ENCODE data around the gene TXNIP. TPM values are rescaled to one million over a fixed set of nuclear protein-coding genes. Genes with fewer than 3 reads are reported as not detected.
"Not testable (repeated sequence)": the region's sequence is repeated elsewhere in the genome, so short reads cannot be mapped to it uniquely, and the experiment has no call there.

The TXNIP gene
- polyA plus RNA-seq, 1 experiment: 212 TPM

DNA sequence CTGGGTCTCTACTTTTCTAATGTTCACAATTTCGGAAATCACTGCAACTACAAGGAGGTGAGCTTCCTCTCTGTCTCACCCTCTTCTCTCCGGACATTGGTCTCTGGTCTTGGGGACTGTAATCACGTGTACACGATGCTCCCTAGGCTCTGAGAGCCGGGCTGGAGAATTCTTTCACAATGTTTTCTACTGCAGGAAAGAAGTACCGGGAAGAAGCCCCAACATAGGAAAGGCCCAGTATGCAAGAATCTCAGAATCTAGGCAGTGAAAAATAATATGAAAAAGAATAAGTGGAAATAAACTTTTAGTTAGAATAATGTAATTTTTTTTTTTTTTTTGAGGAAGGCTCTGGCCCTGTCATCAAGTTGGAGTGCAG is 38.7 kb upstream of the TXNIP start:
- no peaks in the 10 kb centered on the region for H3K27me3 ChIP-seq (ENCODE audit: control insufficient read depth, insufficient read depth, low read length)
- ChIA-PET POLR2A (interaction anchor here (0.7 kb wide), 1 partner anchor 30 kb away, joined by 7 read pairs; no protein-coding TSS in a partner anchor), CTCF (interaction anchor here (0.7 to 1.6 kb wide), 5 partner anchors 14 to 119 kb away, joined by 3 to 10 read pairs (median 5); partner anchors contain the start of gene HJV)
- H3K4me3 ChIP-seq (ENCODE audit: low read depth, low read length): peak overlapping the region; percentile 5; the same call in 1 of the 2 replicates
- no peak for DNase-seq (ENCODE audit: low read depth)
- H3K36me3 ChIP-seq (ENCODE audit: control insufficient read depth, insufficient read depth, low read length): no peaks in the 10 kb centered on the region
- TF ChIP-seq, protein P1, sequence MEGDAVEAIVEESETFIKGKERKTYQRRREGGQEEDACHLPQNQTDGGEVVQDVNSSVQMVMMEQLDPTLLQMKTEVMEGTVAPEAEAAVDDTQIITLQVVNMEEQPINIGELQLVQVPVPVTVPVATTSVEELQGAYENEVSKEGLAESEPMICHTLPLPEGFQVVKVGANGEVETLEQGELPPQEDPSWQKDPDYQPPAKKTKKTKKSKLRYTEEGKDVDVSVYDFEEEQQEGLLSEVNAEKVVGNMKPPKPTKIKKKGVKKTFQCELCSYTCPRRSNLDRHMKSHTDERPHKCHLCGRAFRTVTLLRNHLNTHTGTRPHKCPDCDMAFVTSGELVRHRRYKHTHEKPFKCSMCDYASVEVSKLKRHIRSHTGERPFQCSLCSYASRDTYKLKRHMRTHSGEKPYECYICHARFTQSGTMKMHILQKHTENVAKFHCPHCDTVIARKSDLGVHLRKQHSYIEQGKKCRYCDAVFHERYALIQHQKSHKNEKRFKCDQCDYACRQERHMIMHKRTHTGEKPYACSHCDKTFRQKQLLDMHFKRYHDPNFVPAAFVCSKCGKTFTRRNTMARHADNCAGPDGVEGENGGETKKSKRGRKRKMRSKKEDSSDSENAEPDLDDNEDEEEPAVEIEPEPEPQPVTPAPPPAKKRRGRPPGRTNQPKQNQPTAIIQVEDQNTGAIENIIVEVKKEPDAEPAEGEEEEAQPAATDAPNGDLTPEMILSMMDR (IDR thresholded peaks at IDR 0.05; ENCODE audit: insufficient read depth, low read depth, low read length): no peak

DNA sequence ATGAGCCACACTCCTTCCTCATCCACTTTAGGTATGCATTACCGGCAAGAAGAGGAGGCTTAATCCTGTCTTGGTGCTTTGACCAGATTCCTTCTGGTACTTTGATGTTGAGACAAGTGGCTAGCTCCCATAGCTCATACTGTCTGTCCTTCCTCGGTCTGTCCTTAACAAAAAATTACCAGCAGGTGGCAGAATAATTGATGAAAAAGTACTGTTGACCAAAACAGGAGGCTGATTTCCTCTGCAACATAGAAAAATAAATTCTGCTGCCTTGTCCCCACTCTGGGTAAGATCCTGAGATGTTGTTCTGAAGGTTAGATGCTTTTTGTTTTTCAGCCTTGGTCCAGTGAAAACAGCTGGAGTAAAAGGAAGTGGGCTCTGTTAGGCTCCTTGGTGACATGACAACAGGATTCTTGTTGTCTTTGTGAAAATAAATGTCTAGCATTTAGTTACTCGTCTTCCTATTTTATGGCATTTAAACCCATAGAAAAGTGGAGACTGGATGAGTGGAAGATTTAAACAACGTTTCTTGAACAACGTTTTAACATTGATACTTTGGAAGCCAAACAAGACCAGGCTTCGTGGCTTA is 36.3 kb upstream of the TXNIP start:
- TF ChIP-seq, protein P1 (IDR thresholded peaks at IDR 0.05; ENCODE audit: insufficient read depth, low read depth, low read length): peak; percentile 63
- ChIA-PET CTCF (interaction anchor here (0.6 to 3.1 kb wide), 11 partner anchors 10 to 141 kb away, joined by 3 to 26 read pairs (median 3); partner anchors contain the start of genes HJV and RBM8A), POLR2A (interaction anchor here (0.5 kb wide), 1 partner anchor 85 kb away, joined by 3 read pairs; no protein-coding TSS in a partner anchor)
- Histone ChIP-seq H3K27me3 (ENCODE audit: control insufficient read depth, insufficient read depth, low read length) (no peaks in the 10 kb centered on the region), H3K4me3 (ENCODE audit: low read depth, low read length) (no peak overlapping the region), H3K36me3 (ENCODE audit: control insufficient read depth, insufficient read depth, low read length) (no peaks in the 10 kb centered on the region)
- DNase-seq (ENCODE audit: low read depth): no peak

DNA sequence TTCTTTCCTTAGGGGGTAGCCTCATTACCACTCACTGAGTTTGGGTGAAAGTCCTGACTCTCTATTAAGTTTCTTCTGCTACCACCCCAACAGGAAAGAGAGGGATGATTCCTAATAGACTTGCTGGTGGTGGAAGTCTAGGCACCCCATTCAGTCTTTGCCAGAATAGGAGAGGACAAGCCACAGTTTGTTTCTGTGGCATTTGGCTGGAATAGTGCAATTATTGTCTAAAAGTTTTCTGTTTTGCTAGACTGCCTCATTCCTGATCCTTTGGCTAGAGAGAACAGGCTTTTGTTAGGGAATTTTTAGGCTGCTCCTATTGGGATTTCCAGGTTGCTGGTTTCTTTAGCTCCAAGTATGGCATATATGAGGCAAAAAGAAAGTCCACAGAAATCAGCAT is 35.1 kb upstream of the TXNIP start:
- no peak overlapping the region for H3K4me3 ChIP-seq (ENCODE audit: low read depth, low read length)
- CTCF ChIA-PET: interaction anchor here (1.3 to 3.1 kb wide), 5 partner anchors 9 to 139 kb away, joined by 3 to 26 read pairs (median 10); partner anchors contain the start of genes HJV and RBM8A
- no peaks in the 10 kb centered on the region for H3K27me3 ChIP-seq (ENCODE audit: control insufficient read depth, insufficient read depth, low read length)
- TF ChIP-seq, protein P1 (IDR thresholded peaks at IDR 0.05; ENCODE audit: insufficient read depth, low read depth, low read length): no peak
- POLR2A ChIA-PET: no interaction called here
- DNase-seq (ENCODE audit: low read depth): no peak
- H3K36me3 ChIP-seq (ENCODE audit: control insufficient read depth, insufficient read depth, low read length): no peaks in the 10 kb centered on the region

DNA sequence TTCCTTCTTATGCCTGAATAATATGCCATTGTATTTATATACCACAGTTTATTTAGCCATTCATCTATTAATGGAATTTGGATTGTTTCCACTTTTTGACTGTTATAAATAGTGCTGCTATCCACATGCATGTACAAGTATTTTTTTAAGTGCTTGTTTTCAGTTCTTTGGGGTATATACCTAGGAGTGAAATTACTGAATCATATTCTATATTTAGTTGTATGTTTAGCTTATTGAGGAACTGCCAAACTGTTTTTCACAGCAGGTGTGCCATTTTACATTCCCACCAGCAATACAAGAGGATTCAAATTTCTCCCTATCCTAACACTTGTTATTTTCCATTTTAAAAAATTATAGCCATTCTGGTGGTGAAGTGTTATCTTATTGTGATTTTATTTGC is 32.7 kb upstream of the TXNIP start:
- no peak for DNase-seq (ENCODE audit: low read depth)
- Histone ChIP-seq H3K27me3 (ENCODE audit: control insufficient read depth, insufficient read depth, low read length) (no peaks in the 10 kb centered on the region), H3K4me3 (ENCODE audit: low read depth, low read length) (no peak overlapping the region), H3K36me3 (ENCODE audit: control insufficient read depth, insufficient read depth, low read length) (no peaks in the 10 kb centered on the region)
- TF ChIP-seq, protein P1 (IDR thresholded peaks at IDR 0.05; ENCODE audit: insufficient read depth, low read depth, low read length): no peak
- POLR2A ChIA-PET: no interaction called here
- CTCF ChIA-PET: interaction anchor here (4.9 kb wide), 1 partner anchor 12 kb away, joined by 18 read pairs; no protein-coding TSS in a partner anchor

DNA sequence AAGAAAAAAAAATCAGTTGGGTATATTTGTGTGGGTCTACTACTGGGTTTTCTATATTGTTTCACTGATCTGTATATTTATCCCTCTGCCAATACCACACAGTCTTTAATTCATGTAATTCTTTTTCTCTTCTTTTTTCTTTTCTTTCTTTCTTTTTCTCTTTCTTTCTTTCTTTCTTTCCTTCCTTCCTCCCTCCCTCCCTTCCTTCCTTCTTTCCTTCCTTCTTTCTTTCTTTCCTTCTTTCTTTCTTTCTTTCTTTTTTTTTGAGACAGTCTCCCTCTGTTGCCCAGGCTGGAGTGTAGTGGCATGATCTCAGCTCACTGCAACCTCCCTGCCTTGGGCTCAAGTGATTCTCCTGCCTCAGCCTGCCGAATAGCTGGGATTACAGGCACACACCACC is 30.3 kb upstream of the TXNIP start:
- POLR2A ChIA-PET; H3K36me3 ChIP-seq (ENCODE audit: control insufficient read depth, insufficient read depth, low read length); H3K27me3 ChIP-seq (ENCODE audit: control insufficient read depth, insufficient read depth, low read length); DNase-seq (ENCODE audit: low read depth); H3K4me3 ChIP-seq (ENCODE audit: low read depth, low read length): not testable (repeated sequence)
- CTCF ChIA-PET: interaction anchor here (1.3 to 4.9 kb wide), 2 partner anchors 9 to 10 kb away, joined by 4 to 18 read pairs; no protein-coding TSS in a partner anchor

DNA sequence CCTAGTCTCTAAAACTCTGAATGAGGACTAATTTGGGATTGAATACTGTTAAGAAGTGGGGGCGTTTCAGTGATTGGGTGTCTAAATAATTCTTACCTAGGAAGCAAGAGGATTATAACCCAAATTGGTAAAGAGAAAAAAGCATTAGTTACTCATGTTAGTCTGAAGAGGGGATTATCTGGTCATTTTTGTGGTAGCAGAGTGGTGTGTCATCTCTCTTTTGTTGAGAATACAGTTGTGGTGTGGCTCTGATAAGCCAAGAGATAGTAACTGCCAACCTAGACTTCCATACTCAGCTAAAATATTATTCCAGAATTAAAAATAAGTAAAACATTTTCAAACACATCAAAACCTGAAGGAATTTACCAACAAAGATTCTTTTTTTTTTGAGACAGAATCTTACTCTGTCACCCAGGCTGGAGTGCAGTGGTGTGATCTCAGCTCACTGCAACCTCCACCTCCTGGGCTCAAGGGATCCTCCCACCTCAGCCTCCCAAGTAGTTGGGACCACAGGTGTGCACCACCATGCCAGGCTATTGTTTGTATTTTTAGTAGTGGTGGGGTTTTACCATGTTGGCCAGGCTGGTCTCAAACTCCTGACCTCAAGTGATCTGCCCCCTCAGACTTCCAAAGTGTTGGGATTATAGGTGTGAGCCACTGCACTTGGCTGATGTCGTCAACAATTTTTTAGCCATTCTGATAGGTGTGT is 29.6 kb upstream of the TXNIP start:
- DNase-seq (ENCODE audit: low read depth); POLR2A ChIA-PET: not testable (repeated sequence)
- CTCF ChIA-PET: interaction anchor here (0.9 to 4.9 kb wide), 4 partner anchors 8 to 180 kb away, joined by 3 to 18 read pairs (median 4); partner anchors contain the start of gene NUDT17

More for the DNA sequence above, 29.6 kb upstream of the TXNIP start:
- H3K27me3 ChIP-seq (ENCODE audit: control insufficient read depth, insufficient read depth, low read length); H3K36me3 ChIP-seq (ENCODE audit: control insufficient read depth, insufficient read depth, low read length); H3K4me3 ChIP-seq (ENCODE audit: low read depth, low read length): not testable (repeated sequence)
